Stimulated activated naive CD4-positive, alpha-beta T cell (primary cell): ENCODE results near the gene SRGN.

Source experiments
- DNase-seq, 6 experiments: peaks; one replicate each; lab custom pipeline; 2025; lab: John Stamatoyannopoulos, UW

SRGN gene

GRCh38 chr10:69090685-69091084, 2.8 kb downstream of the SRGN start:
- DNase-seq = no peak

- DNase-seq = peak in 1 of 6 experiments; percentile 11
Measured at GRCh38 chr10:69091143-69091651, 3.3 kb downstream of the SRGN start.

GRCh38 chr10:69092959-69093850, 5.3 kb downstream of the SRGN start:
- DNase-seq = peak; percentile 34 to 90 (median 80)

- DNase-seq = no peak
Measured at GRCh38 chr10:69093933-69094332, 6.0 kb downstream of the SRGN start.

GRCh38 chr10:69096045-69096444, 8.1 kb downstream of the SRGN start:
- no peak for DNase-seq

GRCh38 chr10:69097729-69098128, 9.8 kb downstream of the SRGN start:
- no peak for DNase-seq

- DNase-seq = no peak
Measured at GRCh38 chr10:69100136-69100872, 12.4 kb downstream of the SRGN start.

GRCh38 chr10:69101451-69102095, 13.7 kb downstream of the SRGN start:
- DNase-seq = no peak

GRCh38 chr10:69102440-69102839, 14.5 kb downstream of the SRGN start:
- no peak for DNase-seq

- no peak for DNase-seq
Measured at GRCh38 chr10:69103784-69104183, 15.9 kb downstream of the SRGN start.

GRCh38 chr10:69104994-69105790, 17.3 kb downstream of the SRGN start:
- no peak for DNase-seq

GRCh38 chr10:69107176-69107490, 19.2 kb downstream of the SRGN start:
- no peak for DNase-seq

- no peak for DNase-seq
Measured at GRCh38 chr10:69107699-69108098, 19.8 kb downstream of the SRGN start.

GRCh38 chr10:69119896-69120295, 32.0 kb downstream of the SRGN start:
- DNase-seq = no peak

GRCh38 chr10:69123306-69123746, 35.4 kb downstream of the SRGN start:
- DNase-seq = no peak

- peak; percentile 97 to 98 (median 98) for DNase-seq
Measured at GRCh38 chr10:69123747-69124562, 36.1 kb downstream of the SRGN start, which contains the start of gene VPS26A. TSS of gene VPS26A (plus strand) at chr10:69124178. CDS start at chr10:69124278, 100 bp downstream.

- peak in 4 of 6 experiments; percentile 34 to 59 (median 43) for DNase-seq
Measured at GRCh38 chr10:69124563-69125268, 36.8 kb downstream of the SRGN start.

GRCh38 chr10:69125554-69125953, 37.7 kb downstream of the SRGN start:
- no peak for DNase-seq

- no peak for DNase-seq
Measured at GRCh38 chr10:69130251-69130650, 42.3 kb downstream of the SRGN start.

GRCh38 chr10:69139961-69140360, 52.1 kb downstream of the SRGN start:
- no peak for DNase-seq
